Measurements from ENCODE around the gene NBPF15.
"Not testable (repeated sequence)": the region's sequence is repeated elsewhere in the genome, so short reads cannot be mapped to it uniquely, and the experiment has no call there.

The NBPF15 gene, protein sequence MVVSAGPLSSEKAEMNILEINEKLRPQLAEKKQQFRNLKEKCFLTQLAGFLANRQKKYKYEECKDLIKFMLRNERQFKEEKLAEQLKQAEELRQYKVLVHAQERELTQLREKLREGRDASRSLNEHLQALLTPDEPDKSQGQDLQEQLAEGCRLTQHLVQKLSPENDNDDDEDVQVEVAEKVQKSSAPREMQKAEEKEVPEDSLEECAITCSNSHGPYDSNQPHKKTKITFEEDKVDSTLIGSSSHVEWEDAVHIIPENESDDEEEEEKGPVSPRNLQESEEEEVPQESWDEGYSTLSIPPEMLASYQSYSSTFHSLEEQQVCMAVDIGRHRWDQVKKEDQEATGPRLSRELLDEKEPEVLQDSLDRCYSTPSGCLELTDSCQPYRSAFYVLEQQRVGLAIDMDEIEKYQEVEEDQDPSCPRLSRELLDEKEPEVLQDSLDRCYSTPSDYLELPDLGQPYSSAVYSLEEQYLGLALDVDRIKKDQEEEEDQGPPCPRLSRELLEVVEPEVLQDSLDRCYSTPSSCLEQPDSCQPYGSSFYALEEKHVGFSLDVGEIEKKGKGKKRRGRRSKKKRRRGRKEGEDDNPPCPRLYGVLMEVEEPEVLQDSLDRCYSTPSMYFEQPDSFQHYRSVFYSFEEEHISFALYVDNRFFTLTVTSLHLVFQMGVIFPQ

DNA sequence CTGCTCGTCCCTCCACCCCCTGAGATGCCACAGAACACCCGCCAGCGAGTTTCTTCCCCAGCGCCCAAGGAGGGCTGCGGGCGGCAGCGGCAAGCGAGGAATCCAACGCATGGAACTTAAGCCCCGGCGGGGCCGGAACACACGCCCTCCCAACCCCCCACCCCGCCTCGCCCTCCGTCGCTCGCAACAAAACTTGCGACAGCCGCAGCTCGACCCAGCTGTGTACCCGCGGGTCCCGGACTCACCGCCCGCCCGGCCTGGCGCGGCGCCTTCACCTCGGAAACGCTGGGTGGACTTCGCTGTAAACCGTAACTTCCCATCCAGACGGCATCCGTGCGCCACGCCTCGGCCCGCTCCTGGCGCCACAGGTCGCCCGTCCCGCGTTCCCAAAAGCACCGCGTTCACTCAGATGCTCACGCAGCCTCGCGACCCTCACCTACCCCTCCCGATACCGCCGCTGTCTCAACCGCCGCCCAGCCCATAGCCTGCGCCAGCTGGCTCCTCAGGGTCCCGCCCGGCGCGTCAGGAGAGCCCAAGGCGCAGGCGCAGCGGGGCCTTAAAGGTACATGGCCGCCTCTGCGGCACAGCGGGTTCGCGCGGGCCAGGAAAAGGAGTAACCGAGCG lies at the start of gene NBPF15:
Gene NBPF15, minus strand, starts transcription at position 534 of the 624 bp plus-strand sequence. CDS start 21,666 bp downstream, outside the sequence.
- DNase-seq (ENCODE audit: low read depth in 3 of 3, low spot score in 1 of 3) = peak; percentile 22 to 54 (median 35)

DNA sequence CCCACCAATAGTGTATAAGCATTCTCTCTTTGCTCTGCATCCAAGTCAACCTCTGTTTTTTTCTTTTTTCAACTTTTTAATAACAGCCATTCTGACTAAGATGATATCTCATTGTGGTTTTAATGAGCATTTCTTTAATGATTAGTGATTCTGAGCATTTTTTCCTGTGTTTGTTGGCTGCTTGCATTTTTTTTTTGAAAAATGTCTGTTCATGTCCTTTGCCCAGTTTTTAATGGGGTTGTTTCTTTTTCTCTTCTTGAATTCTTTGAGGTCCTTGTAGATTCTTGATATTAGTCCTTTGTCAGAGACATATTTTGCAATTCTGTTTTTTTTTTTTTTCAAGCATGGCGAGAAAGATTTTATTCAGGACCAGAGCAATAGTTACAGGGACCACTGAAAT lies 35.0 kb upstream of the NBPF15 start:
- not testable (repeated sequence) for DNase-seq (ENCODE audit: low read depth in 3 of 3, low spot score in 1 of 3)

DNA sequence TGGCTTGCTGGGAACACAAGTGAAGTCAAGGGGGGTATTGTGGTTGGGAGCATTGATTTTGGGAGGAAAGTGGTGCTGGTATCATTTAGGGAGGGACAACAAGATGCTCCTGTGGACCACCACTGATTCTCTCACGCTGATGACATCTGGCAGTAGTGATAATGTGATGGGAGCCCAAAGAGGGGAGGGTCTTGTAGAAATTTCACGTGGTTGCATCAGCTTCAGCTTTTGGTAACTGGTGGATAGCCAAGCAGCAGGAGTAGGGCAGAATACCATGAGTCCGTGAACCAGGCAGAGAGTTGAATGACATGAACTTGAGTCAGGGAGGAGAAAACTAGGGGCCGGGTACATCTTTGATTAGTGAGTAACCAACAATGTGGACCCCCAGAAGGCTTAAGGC lies 32.7 kb upstream of the NBPF15 start:
- DNase-seq (ENCODE audit: low read depth in 3 of 3, low spot score in 1 of 3) = not testable (repeated sequence)

DNA sequence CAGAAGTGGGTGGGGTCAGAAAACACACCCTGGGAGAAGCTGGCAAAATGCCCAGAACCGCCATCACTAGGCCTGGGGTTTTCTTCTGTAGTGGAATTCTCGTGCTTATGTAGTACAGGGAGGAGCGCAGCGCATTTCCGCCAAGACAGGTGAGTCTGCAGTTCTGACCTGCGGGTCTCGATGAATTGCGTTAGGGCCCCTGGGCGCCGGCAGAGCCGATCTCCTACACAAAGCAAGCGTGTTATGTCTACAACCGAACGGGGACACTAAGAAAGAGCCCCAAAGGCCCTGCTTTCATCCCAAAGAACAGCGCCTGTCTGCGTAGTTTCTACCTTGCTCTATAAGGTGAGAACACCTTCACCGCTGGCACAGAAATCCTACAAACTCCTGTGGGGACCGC lies 28.9 kb upstream of the NBPF15 start:
- peak in 1 of 3 donors; percentile 7 for DNase-seq (ENCODE audit: low read depth in 3 of 3, low spot score in 1 of 3)

DNA sequence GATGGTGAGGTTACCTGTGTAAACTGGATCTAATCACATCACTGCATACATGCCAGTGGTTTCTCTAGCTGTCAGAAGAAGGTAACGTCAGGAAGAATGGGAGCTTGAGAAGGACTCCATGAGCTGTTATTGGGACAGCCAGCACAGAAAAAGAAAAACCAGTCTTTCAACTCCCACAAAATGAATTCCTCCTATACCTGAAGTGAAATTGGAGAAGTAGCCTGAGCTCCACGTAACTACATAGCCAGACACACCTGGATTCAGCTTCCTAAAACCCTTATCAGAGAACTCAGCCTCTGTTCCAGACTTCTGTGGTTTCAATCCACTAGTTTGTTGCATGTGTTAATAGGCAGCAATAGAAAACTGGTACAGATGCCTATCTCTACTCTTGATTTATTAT lies 25.5 kb upstream of the NBPF15 start:
- not testable (repeated sequence) for DNase-seq (ENCODE audit: low read depth in 3 of 3, low spot score in 1 of 3)

DNA sequence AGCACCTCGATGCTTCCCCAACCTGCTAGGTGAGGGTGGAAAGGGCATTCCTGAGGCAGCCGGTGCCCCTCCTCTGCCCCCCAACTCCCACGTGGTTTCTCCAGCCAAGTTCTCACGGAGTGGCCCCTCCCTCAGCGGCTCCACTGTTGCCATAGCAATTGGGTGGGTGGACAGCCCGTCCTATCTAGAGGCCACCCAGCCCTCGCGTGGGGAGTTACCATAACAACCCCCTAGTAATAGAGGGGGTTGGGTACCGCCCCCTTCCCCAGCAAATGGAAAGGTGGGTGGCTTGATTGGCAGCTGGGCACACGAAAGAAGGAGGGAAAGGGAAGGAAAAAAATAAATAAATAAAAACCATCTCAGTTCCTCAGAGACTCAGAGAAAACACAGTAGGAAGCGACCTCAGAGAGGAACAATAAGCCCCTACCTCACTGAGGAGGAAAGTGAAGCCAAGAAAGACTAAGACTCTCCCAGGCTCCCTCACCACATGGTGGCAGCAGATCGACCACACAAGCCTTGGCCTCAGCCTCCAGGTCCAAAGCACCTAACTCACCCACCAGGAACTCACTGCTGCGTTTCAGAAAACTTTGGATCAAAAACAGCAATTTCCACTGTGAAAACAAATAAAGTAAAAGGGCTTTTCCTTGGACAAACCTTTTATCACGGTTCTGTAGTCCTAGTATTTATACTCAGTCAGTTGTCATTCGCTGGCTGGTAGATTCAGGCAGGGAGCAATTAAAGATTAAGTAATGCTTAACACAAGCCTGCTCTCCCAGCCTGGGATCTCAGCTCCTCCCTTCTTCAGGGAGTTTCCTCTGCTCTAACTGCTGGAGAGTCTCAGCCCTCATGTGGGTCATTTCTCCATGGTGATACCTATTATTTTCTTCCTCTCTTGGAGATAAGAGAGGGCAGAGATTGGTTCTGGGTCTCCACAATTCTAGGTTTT lies 23.9 kb upstream of the NBPF15 start:
- DNase-seq (ENCODE audit: low read depth in 3 of 3, low spot score in 1 of 3) = not testable (repeated sequence)

DNA sequence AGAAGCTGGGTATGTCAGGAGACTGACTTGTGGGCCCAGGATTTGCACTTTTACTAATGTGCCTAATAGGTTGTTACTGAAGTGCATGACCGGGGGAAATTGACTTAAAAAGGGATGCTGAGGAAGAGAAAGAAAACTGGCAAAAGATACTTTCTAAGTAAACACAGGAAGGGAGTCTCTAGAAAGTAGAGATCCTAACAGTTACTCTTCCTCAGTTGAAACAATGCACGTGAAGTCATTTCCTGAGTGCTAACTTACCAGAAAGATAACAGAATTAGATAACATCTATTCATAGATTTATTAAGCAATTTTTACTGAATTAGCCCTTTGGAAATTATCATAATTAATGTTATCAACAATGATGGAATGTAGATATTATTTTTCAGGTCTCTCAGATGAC lies 12.4 kb upstream of the NBPF15 start:
- DNase-seq (ENCODE audit: low read depth in 3 of 3, low spot score in 1 of 3) = not testable (repeated sequence)

DNA sequence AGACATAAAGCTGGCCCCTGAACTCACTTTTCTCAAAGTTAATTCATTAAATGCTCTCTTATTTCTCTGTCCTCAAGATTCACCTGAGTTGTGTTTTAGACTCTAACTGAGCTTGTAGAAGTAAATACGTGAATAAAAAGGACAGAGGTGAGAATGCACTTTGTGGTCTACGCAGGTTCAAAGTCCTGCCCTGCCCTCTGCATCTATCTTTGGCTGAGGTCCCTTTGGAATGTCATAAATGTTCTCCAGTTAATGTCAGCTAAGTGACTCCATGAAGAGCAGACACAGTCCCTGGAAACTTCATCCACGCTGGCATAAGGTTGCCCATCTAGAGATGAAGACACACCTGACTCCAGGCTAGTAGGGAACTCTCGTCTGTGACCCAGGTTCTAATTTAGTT lies 10.0 kb upstream of the NBPF15 start:
- DNase-seq (ENCODE audit: low read depth in 3 of 3, low spot score in 1 of 3) = not testable (repeated sequence)

DNA sequence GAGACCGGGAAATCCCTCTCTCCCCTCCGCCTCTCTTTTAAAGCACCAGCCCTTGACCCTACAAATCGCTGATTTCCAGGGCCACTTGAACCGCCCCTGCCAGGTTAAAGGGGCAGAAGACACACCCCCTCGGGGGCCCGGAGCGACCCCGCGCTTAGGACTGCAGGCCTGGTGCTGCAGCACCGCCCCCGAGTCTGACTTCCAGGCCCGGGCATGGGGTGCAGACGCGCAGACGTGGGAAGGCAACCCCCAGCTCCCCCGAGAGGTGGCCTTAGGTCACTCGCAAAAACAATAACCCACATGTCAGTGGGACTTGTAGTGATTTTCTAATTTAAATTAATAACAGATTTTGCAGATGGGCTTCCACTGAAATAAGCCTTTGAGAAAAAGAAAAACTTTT lies 309 bp upstream of the NBPF15 start:
- not testable (repeated sequence) for DNase-seq (ENCODE audit: low read depth in 3 of 3, low spot score in 1 of 3)

DNA sequence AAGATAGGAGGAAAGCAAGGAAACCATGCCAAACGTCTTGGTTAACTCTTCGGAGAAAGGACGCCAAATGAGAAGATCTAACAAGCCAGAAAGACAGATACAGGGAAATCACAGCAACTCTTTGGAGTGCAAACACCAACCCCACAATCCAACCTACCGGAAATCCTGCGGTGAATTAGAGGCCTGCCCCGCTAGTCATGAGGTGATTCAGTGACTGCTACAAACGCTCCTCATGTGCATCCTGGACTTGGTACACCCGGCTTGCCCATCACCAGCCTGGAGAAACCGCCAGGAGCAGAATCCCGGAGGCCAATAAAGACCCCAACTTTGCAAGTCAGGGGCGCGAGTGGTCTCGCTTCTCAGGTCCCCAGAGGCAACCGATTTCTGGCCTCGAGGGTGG lies 783 bp downstream of the NBPF15 start:
- DNase-seq (ENCODE audit: low read depth in 3 of 3, low spot score in 1 of 3) = not testable (repeated sequence)

DNA sequence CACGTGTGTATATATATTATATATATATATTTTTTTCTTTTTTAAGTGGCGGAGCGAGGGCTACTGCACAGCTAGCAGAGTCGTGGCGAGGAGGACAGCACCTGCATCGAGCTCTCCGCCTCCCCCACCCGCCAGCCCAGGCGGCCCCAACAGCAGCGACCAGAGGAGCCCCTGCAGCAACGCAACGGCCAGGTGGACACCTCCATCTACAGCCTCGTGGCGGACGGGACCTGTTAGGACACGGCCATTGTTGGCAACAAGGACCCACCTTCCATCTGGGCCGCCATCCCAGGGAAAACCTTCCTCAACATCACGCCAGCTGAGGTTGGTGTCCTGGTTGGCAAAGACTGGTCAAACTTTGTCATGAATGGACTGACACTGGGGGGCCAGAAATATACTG lies 19.1 kb downstream of the NBPF15 start:
- DNase-seq (ENCODE audit: low read depth in 3 of 3, low spot score in 1 of 3) = not testable (repeated sequence)

DNA sequence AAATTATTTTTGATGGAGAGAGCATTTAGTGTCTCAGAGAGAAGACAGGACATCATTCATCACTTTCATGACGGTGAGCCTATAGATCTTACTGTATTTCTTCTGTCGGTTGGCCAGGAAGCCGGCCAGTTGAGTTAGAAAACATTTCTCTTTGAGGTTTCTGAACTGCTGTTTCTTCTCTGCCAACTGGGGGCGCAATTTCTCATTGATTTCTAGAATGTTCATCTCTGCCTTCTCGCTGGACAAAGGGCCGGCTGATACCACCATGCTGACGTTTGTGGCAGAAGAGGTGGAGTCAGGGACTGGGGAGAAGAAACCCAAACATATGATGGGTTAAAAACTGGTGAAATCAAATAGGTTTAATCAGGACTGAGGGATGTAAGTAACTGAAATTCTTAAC lies 21.7 kb downstream of the NBPF15 start:
- not testable (repeated sequence) for DNase-seq (ENCODE audit: low read depth in 3 of 3, low spot score in 1 of 3)

DNA sequence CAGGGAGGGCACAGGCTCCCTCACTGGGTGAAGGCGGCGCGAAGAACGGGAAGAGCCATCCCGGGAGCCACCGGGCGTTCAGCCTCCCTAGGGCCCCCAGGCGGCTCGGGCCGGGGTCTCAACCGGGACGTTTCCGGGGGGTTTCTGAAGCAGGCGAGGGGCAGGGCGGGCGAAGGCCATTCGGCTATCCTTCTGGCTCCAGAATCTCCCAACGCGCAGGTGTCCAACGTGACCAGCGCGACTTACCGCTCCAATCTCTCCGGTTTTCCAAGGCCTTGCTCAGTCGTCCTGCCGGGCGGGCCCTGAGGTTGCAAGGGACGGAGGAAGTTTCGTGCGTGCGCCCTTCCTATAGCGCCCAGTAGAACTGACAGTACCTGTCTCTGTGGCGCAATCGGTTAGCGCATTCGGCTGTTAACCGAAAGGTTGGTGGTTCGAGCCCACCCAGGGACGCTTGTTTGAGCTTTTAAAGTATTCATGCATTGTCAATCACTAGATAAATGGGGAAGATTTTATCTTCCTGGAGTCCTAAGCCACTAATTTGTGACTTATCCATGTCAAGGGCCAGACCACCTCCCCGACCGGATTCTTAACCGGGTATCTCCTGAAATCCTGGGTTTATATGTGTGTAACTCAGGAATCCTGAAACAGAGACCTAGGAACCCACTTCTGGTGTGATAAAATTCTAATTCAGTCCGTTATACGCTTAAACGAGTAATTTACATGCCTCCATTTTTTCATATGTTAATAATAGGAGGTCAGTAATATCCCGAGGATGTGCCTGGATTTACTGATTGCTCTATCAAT lies 42.4 kb downstream of the NBPF15 start:
- DNase-seq (ENCODE audit: low read depth in 3 of 3, low spot score in 1 of 3) = peak in 2 of 3 donors; percentile 8 to 61

DNA sequence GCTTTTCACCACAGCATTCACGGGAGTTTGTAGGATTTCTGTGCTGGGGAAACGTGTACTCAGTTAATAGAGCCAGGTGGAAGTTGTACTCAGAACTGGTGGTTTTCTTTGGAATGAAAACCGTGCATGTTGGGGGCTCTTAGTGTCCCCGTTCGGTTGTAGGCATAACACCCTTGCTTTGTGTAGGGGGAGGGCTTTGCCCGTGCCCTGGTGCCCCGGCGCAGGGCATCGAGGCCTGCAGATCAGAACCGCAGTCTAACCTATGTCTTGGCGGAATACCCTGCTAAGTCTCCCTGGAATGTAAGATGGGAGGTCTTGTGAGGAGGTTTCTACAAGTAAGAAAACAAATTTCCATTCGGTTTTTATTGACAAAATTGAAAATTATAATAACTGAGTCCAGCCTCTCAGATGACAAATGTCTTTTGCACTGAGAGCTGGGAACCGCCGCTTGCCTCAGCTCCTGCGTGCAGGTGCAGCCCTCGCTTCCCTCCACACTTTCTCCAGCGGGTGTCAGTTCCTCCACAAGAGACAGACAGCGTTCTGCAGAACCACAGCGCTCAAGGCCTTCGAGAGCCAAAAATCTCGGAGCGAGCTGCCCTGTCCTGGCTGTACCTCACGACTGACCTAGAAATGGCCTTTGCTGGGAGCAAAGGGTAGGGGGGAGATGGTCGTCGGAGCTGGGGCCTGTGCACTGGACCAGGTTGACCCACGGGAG lies 47.9 kb downstream of the NBPF15 start:
- not testable (repeated sequence) for DNase-seq (ENCODE audit: low read depth in 3 of 3, low spot score in 1 of 3)

DNA sequence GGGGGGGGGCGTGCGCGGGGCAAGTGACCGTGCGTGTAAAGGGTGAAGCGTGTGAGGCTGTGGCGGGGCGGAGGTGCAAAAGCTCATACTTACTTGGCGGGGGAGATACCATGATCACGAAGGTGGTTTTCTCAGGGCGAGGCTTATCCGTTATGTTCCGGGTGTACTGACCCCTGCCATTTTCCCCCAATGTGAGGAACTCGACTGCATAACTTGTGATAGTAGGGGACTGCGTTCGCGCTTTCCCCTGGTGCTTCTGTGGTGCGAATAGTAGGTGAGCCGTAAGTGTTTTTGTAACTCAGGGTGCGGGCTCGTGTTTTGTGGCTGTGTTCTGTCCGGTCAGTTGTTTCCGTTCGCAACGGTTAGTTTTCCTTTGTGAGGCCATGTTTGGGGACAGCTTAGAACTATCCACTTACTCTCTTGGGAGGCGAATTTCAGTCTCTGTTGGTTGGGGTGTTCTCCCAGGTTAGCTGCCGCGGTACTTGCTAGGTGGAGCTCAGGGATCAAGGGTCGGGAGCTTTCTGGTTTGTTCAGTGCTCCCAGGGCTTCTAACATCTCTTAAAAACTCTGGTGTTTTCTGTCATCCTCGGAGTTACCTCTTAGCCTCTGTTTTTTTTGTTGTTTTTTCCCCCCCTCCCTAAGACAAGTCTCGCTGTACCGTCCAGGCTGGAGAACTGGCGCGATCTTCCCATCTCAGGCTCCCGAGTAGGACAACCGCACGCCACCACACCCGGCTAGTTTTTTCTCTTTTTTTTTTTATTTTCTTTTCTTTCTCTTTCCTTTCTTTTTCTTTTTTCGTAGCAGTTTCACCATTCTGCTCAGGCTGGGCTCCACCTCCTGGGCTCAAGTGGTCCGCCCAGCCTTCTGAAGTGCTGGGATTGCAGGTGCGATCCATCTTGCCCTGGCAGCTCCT lies 48.7 kb downstream of the NBPF15 start:
- peak; percentile 66 to 76 (median 66) for DNase-seq (ENCODE audit: low read depth in 3 of 3, low spot score in 1 of 3)

DNA sequence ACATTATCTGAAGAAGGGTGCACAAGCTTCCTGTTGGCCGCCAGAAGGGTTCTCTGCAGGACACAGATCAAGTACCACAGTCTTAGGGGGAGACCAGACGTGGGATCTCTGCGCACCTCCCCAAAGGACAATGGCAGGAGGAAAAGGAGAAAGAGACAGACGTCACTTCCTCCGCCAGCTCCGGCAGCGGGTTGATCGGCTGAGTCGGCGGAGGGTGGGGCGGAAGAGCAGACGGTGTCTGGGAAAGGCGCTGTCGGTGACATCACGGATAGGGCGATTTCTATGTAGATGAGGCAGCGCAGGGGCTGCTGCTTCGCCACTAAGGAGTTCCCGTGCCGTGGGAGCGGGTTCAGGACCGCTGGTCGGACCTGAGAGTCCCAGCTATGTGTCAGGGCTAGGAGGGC lies 49.4 kb downstream of the NBPF15 start:
- peak; percentile 49 to 55 (median 55) for DNase-seq (ENCODE audit: low read depth in 3 of 3, low spot score in 1 of 3)

DNA sequence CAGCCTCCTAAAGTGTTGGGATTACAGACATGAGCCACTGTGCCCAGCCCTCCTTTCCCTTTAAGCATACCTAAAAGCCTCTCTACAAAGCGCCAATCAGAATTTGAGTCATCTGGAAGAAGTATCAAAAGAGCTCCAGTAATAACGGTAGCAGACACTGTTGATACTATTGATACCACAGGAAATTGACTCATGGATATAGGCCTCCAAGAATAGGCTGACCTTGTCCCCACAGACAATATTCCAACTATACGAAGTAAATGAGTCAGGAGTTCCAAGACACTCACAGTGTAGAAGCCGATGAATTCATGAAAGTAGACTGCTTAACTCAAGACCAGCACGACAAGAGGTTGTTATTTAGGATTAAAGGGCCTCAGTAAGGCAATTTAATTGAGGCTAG lies 58.7 kb downstream of the NBPF15 start:
- not testable (repeated sequence) for DNase-seq (ENCODE audit: low read depth in 3 of 3, low spot score in 1 of 3)

DNA sequence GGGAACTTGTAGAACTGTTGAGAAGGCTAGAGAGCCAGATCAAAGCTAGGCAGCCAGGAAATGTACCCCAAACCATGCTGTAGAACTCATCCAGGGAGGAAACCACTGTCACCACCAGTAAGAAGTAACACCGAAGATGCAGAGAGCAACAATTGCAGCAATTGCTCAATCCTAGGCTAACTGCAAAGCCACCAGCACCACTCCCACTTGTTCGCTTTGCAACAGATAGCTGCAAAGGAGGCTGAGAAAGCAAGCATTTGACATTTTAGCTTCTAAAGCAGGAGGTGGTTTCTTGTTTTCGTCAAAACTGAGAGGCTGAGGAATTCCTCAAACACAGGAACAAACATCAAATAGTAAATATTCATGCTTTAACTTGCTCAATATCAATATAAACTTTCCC lies 89.8 kb downstream of the NBPF15 start:
- not testable (repeated sequence) for DNase-seq (ENCODE audit: low read depth in 3 of 3, low spot score in 1 of 3)
